ENCODE results near the gene KCNH1.

- TF ChIP-seq CTCF (IDR thresholded peaks at IDR 0.05), result no peak
- no peak for TF ChIP-seq EP300 (IDR thresholded peaks at IDR 0.05)
These were observed 369.4 kb downstream of the KCNH1 start for GRCh38 chr1:210764536-210764935.
